Hepatocyte (in vitro differentiated cells): ENCODE measurements around the gene PRRX1.

Experiments used
- EZH2phosphoT487 ChIP-seq: fragments of 200-600 bp; sonication (generic); IDR thresholded peaks from one replicate; pipeline ENCODE4 v1.6.1; 2018; ENCODE audit warnings: antibody characterized with exemption, mild to moderate bottlenecking, low read depth, moderate library complexity; ENCODE audit not compliant: unreplicated experiment, severe bottlenecking
- TF ChIP-seq, protein P1 (sequence below): fragments of 200-600 bp; sonication (generic); IDR thresholded peaks from 2 replicates; pipeline ENCODE4 v1.5.1; 2016; ENCODE audit warnings: antibody characterized with exemption, mild to moderate bottlenecking; ENCODE audit not compliant: poor library complexity

DNA sequence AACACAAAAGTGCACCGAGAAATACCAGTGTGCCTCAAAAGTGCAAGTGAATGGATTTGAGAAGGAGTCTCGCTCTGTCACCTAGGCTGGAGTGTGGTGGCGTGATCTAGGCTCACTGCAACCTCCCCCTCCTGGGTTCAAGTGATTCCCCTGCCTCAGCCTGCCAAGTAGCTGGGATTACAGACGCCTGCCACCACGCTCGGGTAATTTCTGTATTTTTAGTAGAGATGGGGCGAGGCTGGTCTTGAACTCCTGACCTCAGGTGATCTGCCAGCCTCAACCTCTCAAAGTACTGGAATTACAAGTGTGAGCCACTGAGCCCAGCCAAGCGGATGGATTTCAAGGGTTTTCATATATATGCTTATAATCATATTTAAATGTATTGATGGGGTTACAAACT is 35.8 kb downstream of the PRRX1 start:
- TF ChIP-seq, protein P1, sequence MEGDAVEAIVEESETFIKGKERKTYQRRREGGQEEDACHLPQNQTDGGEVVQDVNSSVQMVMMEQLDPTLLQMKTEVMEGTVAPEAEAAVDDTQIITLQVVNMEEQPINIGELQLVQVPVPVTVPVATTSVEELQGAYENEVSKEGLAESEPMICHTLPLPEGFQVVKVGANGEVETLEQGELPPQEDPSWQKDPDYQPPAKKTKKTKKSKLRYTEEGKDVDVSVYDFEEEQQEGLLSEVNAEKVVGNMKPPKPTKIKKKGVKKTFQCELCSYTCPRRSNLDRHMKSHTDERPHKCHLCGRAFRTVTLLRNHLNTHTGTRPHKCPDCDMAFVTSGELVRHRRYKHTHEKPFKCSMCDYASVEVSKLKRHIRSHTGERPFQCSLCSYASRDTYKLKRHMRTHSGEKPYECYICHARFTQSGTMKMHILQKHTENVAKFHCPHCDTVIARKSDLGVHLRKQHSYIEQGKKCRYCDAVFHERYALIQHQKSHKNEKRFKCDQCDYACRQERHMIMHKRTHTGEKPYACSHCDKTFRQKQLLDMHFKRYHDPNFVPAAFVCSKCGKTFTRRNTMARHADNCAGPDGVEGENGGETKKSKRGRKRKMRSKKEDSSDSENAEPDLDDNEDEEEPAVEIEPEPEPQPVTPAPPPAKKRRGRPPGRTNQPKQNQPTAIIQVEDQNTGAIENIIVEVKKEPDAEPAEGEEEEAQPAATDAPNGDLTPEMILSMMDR: no peak
- TF ChIP-seq EZH2phosphoT487: no peak
